MV-4-11 (cell line): Measurements from ENCODE around the gene FOXF1.
A peak's percentile ranks its signal among the peaks of the same experiment; 100 is the strongest.

Experiments used
- DNase-seq: peaks from one replicate; lab custom pipeline; 2025; lab: John Stamatoyannopoulos, UW

The FOXF1 gene

DNA sequence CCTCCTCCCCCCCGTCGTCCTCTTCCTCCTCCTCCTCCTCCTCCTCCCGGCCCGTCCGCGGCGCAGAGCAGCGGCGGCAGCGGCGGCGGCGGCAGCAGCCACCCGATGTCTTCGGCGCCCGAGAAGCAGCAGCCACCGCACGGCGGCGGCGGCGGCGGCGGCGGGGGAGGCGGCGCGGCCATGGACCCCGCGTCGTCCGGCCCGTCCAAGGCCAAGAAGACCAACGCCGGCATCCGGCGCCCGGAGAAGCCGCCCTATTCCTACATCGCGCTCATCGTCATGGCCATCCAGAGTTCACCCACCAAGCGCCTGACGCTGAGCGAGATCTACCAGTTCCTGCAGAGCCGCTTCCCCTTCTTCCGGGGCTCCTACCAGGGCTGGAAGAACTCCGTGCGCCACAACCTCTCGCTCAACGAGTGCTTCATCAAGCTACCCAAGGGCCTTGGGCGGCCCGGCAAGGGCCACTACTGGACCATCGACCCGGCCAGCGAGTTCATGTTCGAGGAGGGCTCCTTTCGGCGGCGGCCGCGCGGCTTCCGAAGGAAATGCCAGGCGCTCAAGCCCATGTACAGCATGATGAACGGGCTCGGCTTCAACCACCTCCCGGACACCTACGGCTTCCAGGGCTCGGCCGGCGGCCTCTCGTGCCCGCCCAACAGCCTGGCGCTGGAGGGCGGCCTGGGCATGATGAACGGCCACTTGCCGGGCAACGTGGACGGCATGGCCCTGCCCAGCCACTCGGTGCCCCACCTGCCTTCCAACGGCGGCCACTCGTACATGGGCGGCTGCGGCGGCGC, at the start of gene FOXF1:
TSS of gene FOXF1 (plus strand) at position 63 of the 797 bp plus-strand sequence. CDS start at position 106, 43 bp downstream.
- peak; percentile 18 for DNase-seq

DNA sequence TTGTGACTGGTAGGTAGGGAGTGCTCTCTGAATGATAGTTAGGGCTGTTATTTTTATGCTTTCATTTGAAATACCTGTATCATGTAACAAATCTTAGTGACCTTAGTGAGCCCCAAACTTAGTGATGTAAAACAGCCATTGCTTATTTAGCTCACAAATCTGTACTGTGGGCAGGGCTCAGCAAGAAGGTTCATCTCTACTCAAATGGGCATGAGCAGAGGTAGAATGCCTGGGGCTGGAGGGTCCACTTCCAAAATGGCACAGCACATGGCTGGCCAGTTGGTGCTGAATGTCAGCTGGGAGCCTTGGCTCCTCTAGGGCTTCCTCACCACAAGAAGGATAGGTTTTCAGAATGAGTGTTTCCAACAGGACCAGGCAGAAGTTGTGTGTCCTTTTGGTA, 49.3 kb upstream of the FOXF1 start:
- no peak for DNase-seq

DNA sequence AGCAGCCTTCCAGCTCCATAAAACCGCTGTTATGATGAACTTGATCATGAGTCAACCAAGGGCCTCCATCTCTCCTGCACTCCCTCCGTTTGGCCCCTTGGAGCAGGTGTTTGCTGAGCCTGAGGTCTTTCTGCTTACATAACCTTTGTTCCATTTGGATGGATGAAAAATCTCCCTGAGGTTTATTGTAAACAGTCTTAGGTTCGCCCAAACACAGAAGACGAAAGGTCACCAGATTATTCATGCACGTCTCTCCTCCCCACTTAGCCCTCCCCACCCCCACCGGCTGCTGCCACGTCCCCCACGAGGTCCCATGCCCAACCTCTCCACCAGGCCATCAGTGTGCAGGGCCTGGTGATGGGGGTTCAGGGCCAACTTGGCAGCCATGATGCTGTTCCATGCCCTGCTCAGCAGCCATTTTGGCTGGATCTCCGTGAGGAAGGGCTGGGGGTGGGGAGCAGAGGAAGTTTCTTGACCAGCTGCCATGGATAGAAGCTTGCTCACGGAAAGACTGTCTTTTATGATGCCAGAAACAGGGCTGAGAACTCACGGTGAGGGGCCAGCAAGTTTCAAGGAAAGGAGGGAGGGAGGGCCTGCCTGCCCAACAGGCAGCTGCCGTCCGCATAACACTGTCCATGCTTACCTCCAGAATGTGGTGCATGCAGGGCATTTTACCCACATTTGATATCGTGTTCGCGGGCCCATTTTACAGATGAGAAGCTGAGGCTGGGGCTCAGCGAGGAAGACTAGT, 47.8 kb upstream of the FOXF1 start:
- DNase-seq, result no peak

DNA sequence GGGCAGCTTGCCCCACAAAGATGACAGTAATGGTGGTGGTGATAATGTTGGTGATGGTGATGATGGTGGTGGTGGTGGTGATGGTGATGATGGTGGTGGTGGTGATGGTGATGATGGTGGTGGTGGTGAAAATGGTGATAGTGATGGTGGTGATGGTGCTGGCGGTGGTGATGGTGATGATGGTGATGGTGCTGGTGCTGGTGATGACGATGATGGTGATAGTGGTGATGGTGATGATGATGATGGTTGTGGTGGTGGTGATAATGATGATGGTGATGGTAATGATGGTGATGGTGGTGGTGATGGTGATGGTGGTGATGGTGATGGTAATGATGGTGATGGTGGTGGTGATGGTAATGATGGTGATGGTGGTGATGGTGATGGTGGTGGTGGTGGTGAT, 46.3 kb upstream of the FOXF1 start:
- no peak for DNase-seq

DNA sequence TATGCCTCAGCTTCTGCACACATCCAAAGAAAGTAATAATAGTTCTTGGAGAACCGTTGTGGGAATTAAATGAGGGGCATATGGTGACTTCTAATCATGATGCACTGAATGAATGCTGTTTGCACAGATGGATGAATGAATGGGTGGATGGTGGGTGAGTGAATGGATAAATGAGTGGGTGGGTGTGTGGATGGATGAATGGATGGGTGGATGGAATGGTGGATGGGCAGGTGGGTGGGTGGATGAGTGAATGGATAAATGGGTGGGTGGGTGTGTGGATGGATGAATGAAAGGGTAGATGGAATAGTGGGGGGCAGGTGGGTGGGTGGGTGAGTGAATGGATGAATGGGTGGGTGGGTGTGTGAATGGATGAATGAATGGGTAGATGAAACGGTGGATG, 44.9 kb upstream of the FOXF1 start:
- DNase-seq, result no peak

DNA sequence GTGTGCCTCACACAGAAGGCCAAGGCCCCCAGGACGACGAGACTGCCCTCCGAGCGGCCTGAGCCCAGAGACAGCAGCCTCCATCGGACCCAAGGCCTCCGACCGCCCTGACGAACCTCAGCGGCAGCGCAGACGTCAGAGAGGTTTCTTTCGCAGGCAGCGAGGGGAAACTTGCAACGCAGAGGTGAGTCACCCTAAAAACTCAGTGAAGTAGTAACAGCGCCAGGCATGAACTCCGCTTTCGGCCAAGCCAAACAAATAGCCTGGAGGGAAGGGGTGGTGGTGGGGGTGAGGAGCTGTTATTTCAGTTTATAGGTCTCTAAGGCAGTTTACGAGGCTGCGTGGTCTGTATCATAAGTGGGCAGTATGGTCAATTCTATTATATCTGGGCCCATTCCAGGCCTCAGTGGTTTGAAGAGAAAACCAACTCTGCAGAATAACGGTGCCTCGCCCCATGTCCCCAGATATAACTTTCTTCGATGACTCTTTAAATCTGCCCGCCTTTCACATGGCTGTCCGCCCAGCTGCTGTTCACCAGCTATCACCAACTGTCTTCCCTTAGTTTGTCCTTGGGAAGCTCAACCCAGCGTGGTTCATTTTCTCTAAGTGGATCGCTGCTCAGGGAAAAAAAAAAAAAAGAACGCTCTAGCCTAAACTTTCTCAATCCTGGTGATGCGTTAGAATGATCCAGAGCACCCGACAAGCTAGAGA, 43.5 kb upstream of the FOXF1 start:
- no peak for DNase-seq

DNA sequence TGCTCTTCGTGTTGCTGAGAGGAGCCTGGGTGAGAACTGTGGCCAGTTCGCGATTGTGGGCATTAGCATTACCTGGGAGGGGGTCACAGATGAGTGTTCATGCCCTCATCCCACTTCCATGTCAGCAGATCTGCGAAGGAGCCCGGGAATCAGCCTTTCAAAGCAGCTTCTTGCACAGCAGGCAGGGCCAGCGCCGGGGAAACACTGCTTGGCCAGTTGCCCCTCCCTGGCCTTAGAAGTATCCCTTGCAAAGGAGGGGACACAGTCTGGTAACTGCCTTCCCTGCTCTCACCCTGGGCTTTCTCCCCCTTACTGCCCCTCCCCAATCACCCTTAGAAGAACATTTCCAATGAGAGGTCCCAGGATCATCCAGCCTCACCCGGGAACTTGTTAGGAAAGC, 42.8 kb upstream of the FOXF1 start:
- DNase-seq, result no peak

DNA sequence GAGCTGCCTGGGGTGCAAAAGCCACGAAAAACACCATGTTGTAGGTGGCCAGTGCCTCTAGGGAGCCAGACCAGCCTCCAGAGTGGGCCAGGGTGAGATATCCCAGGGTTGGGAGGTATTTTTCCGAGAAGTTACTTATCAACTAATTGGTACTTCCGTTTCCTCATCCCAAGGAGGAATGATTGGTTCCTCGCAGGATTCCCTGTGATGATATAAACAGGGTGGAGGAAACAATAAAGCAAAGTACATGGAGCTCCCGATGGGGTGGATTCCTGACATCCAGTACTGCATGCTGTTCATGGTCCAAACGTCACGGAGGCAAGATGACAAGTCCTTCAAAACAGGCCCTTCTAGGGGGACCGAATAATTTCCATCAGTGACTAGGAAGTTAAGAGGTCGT, 39.4 kb upstream of the FOXF1 start:
- DNase-seq, result no peak

DNA sequence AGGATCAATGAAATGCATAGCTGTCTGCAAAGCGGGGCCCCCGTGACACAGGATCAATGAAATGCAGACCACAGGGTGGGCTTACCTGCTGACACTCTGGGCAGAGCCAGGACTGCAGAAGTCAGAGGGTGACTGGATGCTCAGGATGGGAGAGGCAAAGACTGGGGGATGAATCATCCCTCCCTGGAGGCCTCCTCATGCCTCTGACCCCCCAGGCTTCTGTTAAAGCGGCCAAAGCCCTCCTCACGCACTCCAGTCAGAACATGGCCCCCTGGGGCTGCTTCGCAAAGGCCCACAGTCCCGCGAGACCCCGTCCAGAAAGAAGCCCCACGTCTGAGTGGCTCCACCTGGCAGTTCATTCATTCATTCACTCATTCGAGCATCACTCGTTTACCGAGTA, 38.4 kb upstream of the FOXF1 start:
- no peak for DNase-seq

DNA sequence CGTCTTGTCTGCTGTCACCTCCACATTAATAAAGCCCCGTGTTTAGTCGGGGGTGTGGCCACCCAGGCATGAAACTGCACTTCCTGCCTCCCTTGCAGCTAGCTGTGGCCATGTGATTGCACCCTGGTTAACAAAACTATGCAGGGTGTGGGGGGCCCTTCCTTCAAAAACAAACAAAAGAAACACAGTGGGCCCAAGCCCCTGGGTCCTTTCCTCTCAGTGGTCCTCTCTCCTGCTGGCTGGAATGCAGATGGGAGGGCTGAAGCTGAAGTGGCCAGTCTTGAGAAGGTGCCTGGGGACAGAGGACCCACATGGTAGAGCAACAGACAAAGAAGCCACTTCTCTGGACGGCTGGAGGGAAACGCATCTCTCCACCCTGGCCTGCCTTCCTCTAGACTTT, 38.0 kb upstream of the FOXF1 start:
- no peak for DNase-seq

DNA sequence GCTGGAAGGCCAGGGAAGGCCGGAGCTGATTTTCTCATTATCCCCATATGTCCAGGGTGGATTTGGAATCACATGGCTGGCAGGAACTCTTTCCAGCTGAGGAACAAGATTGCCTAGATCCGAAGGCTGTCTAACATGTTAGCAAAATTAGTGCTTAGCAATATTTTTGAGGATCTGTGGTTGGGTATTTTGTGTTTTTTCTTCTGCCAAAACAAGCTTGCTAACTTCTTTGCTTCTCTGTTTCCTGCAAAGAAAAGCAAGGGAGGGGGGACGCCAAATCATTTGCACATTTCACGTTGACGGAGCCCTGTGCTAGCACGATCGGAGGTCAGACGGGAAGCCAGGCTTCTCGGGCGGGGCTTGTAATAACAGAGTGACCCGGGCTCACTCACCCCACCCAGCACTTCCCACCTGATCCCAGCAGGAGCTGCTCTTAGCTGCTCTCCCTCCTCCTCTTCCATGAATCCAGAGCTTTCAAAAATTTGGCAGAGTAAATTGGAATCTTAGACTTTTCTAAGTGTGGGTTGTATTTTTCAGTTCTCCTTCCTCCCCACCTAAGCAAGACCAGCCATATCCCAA, 33.3 kb upstream of the FOXF1 start:
- no peak for DNase-seq

DNA sequence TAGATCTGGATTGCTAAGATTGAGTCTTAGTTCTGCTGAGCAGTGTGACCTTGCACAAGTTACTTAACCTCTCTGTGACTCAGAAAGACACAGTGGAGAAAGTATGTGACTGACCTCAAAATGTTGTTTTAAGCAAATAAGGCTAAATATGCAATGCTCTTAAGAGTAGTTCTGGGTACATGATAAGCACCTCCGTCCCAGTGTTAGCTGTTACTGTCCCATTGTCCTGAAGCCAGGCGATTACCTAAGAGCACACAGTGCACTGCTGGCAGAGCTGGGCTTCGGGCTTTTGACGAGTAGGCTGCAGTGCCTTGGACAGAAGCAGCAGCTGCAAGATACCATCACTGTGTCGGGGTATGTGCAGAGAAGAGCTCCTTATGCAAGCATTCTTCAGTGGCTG, 32.7 kb upstream of the FOXF1 start:
- no peak for DNase-seq

DNA sequence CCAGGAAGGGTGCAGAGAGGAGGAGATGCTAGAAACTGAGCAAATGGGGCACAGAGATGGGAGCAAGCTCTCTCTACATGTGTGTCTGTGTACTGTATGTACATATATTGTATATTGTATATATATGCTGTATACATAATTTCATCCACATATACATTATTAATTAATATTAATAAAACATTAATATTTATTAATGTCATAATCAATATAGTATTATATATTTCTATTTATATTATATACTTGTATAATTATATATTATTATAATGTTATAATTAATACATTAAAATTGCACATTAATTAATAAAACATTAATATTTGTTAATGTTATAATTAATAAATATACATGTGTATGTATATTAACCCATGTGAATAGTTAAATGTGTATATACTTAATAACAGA, 31.5 kb upstream of the FOXF1 start:
- DNase-seq, result no peak

DNA sequence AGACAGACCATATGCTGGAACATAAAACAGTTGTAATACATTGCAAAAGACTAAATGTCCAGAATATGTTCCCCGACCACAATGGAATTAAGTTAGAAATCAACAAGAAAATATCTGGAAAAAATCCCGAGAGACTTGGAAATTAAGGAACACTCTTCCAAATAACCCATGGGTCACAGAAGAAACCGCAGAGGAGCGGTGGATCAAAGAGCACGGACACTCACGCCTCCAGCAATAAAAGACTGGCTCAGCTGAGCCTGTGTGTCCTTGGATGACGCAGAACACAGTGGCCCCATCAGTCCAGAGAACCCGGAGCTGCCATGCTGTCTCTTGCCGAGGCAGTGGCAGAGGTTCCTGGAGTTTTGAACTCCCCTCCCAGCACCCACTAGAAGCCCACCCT, 30.9 kb upstream of the FOXF1 start:
- no peak for DNase-seq

DNA sequence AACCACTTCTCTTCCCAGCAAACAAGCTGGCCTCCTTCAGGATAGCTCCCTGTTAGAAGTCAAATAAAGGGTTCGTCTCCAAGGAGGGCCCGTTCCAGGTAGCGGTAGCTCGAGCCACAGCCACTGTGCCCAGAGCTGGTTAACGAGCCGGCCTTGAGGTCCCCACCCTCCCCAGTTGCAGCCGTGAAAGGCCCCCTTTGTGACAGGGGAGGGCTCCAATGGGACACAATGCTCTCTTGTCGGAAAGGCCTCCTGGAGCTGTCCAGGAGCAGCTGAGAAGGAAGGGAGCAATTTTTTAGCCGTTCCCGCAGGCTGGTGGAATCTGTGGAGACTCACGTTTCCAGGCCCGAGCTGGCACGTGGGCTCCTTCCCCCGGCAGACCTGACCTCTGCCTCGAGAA, 29.9 kb upstream of the FOXF1 start:
- DNase-seq, result no peak

DNA sequence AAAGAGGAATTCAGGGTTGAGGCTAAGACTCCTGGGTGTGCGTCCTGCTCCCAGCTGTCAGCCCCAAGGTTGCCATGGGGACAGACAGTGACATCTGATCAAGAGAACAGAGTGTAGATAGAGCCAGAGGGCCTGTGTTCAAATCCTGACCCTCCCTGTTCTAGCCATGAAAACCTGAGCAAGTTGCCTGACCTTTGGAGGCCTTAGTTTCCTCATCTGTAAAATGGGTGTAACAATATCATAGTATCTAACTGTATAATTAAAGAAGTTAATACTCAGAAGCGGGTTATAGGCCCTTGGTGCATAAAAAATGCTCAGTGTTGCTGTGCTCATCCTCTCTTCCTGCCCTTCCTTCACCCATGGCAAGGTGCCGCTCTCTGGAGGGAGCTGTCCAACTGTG, 28.7 kb upstream of the FOXF1 start:
- DNase-seq, result no peak

DNA sequence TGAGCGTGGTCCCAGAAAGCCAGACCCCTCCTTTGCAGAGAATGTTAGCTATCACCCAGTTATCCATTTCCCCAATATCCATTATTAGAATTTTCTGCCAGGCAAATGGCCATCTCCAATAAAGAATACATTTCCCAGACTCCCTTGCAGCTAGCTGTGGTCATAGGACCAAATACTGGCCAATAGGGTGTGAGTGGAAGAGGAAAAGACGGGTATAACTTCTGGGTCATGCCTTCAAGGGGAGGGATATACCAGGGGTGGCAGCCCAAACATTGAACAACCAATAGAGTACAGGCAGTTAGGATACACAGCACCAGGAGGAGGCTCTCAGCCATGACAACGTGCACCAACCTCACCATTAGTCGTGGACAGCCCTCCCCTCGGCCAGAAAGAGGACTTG, 26.1 kb upstream of the FOXF1 start:
- DNase-seq, result no peak

DNA sequence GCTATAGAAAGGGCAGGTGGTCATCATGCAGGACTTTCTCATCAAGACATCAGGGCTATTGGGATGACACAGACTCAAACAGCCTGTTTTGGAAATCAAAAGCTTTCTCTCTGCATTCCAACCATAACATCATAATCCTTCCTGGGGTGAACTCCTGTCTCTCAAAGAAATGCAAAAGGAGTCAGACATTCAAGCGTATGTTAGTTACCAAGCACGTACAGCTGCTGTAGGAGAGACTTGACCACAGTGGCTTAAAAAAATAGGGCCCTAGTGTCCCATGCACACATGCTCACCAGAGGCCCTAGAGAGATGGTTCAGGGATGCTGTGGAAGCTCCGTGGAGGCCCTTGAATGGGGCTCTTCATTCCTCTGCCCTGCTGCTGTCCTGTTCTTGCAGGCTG, 24.6 kb upstream of the FOXF1 start:
- DNase-seq, result no peak

DNA sequence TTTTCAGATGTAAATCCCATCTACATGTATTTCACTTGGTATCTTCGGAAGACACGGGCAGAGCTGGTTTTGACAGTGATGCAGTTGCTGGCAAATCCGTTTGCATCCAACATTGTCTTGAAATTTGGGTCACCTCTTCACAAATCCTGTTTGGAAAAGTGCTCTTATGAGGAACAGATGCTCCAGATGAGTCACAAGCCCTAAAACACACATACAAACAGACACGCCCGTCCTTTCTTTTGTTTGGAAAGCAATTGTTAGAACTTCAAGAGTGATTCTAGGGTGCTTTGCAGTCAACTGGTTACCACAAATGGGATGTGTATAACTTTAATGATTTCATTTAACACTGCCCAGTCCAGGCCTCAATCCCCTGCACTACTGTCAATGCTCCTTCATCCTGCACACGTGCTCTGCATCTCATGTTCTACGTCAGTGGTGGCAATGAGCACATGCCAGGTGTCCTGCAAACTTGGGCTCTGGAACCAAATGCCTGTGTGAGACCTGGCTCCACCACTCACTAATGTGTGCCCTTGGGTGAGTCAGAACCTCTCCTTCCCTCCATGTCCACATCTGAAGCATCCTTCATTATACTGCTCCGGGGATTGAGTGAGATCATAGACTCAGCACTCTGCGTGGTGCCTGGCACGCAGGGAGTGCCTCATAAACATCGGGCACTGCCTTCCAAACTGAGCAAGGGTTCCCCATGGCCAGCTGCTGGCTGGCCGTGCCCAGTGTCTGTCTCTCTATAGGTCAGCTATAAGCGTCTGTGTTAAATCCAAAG, 19.3 kb upstream of the FOXF1 start:
- no peak for DNase-seq

DNA sequence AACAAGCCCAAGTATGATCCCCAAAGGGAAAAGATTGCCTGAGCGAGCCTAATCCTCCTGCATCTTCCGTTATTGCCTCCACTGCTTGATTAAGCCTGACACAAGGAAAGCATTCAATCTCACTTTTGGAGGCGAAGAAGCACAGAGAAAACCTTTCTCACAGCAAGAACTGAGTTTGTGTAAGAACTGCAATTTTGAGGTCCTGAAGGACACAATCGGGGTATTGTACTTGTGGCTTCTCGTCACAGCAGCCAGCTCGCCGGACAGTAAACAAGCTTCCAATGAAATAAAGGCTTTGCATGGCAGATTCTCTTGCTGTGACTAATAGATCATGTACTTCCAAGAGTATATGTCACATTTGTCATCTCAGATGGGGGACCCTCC, 18.7 kb upstream of the FOXF1 start:
- no peak for DNase-seq

DNA sequence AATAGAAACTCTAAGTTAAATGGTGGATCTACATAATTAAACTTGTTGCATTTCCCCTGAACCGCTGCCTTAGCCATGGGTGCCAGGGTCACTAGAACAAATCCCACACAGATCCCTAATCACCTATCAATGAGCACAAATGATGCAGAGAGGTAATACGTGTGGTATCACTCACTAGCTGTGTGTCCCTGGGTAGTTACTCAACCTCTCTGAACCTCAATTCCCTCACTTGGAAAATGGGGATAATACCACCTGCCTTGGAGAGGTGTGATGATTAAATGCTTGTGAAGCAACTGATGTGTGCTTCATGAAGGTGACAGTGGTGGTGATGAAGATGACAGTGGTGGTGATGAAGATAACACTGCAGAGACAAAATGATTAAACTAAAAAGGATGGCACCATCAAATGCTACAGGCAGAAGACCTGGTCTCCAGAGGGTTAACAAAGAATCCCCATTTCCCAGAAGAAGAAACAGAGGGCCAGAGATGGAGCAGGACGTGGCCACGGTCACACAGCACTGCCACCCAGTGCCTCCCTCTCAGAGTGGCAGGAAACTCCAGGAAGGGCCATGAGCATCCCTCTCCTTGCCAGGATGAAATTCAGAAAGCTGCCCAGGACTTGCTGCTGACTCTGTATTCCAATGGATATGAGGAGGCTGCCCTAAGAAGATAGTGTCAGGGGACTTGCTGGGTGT, 17.9 kb upstream of the FOXF1 start:
- no peak for DNase-seq
